GM12801 (cell line): ENCODE data around the gene ACSL1.

Experiments
- TF ChIP-seq, protein P1 (sequence below): IDR thresholded peaks from one replicate; pipeline ENCODE4 v1.5.1; 2011; ENCODE audit warnings: control low read depth; ENCODE audit not compliant: insufficient read length; ENCODE audit errors: extremely low read depth

The ACSL1 gene

DNA sequence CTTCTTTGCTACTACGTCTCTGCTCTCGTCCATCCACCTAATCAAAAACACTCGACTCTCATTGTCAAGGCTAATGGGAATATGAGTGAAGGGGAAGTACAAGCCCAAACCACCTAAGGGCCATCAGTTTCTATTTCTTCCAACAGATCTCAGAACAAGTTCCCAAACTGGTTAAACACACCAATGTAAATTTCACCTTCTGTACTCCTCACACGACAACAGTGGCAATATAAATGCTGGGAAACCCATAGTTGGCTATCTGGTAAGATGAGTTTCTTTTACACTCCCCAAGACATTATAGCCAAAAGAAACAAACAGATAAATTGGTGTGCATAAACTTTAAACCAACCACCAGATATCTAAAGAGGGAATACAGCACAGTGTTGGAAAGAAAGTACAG lies 21.9 kb downstream of the ACSL1 start:
- TF ChIP-seq, protein P1, sequence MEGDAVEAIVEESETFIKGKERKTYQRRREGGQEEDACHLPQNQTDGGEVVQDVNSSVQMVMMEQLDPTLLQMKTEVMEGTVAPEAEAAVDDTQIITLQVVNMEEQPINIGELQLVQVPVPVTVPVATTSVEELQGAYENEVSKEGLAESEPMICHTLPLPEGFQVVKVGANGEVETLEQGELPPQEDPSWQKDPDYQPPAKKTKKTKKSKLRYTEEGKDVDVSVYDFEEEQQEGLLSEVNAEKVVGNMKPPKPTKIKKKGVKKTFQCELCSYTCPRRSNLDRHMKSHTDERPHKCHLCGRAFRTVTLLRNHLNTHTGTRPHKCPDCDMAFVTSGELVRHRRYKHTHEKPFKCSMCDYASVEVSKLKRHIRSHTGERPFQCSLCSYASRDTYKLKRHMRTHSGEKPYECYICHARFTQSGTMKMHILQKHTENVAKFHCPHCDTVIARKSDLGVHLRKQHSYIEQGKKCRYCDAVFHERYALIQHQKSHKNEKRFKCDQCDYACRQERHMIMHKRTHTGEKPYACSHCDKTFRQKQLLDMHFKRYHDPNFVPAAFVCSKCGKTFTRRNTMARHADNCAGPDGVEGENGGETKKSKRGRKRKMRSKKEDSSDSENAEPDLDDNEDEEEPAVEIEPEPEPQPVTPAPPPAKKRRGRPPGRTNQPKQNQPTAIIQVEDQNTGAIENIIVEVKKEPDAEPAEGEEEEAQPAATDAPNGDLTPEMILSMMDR, result no peak

DNA sequence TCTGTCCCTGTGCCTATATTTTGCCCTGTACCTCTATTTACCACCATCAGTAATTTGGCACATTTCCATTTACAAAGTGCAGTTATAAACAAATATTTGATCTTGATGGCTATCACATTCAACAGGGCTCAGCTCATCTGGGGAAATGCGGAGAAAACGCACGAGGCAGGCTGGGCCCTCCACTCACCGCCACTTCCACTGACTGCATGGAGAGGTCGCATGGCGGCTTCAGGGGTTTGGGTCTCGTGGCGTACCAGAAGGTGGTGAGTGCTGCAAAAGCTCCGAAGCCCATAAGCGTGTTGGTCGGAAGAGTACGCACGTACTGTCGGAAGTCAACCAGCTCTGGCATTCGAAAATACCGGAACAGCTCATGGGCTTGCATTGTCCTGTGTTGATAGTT lies 22.6 kb downstream of the ACSL1 start:
- TF ChIP-seq, protein P1, result no peak

DNA sequence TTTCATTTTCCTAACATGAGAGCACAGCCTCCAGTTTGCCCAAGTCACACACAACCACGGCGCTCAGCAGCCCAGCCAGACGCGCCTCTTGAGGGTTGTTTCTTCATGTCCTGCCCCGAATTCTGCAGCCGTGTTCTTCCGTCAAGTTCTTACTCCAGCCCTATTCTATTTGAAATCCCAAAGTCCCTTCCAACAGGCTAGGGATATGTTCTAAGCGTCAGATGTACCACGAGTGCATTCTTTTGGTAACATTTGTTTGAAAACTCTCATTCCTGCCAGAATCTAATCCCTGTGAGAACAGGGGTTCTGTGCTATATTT lies 23.1 kb downstream of the ACSL1 start:
- TF ChIP-seq, protein P1, result no peak

DNA sequence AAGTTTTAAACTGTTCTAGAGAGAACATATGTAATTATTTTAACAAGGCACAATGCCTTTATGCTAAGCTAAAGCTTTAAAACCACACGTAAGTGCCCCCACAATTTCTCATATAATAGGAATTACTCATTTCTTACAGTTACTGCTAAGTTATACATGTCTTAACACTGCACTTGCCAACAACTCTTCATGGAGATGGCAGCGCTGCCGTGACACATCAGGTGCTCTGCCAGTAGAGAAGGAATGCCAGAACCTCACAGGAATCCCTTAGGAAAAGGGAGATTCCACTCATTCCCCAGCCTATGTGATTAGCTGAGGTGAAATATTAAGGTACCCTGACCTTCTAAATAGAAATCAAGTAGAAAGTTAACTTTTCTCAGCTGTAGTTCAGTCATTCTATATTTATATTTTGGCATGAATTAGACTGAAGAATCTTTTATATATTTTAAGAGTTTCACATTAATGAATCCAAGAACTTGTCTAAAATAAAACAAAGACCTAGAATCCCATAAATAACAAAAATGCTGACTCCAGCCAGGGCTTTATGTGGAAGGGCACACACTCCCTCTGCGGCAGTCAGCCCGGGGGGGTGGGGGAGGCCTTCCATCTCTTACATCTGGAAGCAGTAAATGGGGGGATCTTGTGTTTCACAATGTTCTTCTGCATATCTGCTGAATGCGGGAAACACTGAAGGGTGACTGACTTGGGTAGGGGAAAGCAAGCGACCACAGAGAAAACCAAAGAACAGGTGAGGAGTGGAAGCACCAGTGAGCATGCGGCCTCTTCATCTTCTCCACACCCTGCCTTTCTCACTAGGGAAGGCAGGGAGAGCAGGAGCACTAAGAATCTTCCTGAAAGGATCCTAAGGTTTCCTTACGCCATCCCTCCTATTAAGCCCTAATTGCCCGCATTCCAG lies 23.7 kb downstream of the ACSL1 start:
- TF ChIP-seq, protein P1, result no peak

DNA sequence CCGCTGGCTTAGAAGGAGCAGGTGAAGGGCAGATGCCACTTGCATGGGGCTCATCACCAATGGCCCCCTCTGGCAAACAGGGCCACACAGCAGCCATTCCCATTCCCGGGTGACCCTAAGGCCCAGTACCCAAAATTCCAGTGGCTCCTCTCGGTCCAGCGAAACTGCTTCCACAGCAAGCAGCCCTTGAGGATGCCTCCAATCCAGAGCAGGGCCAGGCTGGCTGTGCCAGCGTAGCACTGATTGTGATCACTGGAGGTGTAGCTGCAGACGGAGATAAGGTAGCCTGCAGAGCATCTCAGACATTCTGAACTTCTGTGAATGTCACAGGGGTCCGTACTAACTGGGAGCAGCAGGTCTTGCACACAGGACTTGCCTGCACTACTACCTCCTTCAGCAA lies 27.3 kb downstream of the ACSL1 start:
- TF ChIP-seq, protein P1, result no peak

DNA sequence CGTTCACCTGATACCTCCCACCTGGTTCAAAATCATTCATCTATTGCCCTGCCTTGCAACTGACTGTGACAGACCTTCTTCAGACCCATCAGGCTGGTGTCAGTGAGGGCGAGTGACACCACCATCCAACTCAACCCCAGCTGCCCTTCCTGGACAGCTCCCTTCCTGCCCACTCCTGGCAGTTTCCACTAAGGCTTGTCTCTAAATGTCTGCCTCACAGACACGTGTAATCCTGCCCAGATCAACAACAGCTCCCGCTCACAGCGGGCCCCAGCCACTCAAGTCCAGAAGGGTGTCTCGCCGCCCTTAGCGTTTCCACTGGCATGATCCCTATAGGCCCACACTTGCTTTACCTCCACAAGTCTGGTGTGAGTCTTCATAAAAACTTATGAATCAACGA lies 28.9 kb downstream of the ACSL1 start:
- TF ChIP-seq, protein P1, result no peak

DNA sequence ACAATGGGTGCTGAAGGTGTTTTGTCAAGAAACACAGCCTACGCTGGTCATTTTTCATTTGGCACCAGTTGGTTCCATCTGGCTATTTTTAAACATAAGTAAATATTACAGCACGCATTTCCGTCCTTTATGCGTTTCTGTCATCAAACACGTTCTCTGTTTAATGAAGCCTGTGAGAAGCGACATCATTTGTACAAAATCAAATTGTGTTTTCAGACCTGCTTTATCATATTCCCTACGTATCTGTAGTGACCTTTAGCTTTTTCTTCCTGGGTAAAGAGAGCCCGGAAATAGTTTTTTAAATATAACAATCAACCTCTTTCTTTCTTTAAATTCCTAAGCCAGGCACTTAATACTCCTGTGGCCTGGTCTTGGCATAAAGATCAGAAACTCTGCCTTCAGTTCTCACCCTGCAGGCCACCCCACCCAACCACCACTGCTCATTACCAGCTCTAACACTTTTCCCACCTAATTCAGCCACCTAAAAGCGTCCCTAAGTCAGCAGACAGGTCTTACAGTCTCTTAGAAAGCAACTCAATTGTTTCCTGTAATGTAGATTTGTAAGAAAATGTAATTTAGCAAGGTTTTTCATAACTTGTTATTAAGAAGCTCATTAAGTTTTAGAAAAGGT lies 30.4 kb downstream of the ACSL1 start:
- TF ChIP-seq, protein P1, result no peak
